Measurements from ENCODE around the gene TARP.
"Not testable (repeated sequence)": the region's sequence is repeated elsewhere in the genome, so short reads cannot be mapped to it uniquely, and the experiment has no call there.

The TARP gene

DNA sequence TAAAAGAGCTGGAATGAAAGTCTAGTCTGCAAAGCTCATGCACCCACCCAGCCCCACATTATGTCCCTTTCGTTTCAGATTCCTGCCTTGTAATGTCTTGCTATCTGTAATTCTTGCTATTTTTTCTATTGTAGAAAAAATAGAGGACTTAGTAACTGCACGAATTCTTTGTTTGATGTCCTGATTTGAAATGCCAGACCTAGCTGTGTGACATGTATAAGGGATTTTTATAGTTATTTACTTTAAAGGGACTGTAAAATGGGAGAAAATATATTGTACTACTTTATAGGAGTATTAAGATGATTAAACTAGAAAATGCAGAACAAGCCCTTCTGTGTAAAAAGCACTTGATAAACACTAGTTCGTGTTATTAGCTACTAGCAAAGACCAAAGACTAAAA lies 32.4 kb downstream of the TARP start:
- POLR2A ChIA-PET = no interaction called here
- TF ChIP-seq, protein P1, sequence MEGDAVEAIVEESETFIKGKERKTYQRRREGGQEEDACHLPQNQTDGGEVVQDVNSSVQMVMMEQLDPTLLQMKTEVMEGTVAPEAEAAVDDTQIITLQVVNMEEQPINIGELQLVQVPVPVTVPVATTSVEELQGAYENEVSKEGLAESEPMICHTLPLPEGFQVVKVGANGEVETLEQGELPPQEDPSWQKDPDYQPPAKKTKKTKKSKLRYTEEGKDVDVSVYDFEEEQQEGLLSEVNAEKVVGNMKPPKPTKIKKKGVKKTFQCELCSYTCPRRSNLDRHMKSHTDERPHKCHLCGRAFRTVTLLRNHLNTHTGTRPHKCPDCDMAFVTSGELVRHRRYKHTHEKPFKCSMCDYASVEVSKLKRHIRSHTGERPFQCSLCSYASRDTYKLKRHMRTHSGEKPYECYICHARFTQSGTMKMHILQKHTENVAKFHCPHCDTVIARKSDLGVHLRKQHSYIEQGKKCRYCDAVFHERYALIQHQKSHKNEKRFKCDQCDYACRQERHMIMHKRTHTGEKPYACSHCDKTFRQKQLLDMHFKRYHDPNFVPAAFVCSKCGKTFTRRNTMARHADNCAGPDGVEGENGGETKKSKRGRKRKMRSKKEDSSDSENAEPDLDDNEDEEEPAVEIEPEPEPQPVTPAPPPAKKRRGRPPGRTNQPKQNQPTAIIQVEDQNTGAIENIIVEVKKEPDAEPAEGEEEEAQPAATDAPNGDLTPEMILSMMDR (IDR thresholded peaks at IDR 0.05; ENCODE audit: control extremely low read depth, extremely low read depth, low read depth, missing control alignments) = no peak
- DNase-seq (ENCODE audit: extremely low spot score) = no peak
- CTCF ChIA-PET = interaction anchor here (1.1 to 1.5 kb wide), 3 partner anchors 25 to 123 kb away, joined by 3 to 6 read pairs (median 3); no protein-coding TSS in a partner anchor

DNA sequence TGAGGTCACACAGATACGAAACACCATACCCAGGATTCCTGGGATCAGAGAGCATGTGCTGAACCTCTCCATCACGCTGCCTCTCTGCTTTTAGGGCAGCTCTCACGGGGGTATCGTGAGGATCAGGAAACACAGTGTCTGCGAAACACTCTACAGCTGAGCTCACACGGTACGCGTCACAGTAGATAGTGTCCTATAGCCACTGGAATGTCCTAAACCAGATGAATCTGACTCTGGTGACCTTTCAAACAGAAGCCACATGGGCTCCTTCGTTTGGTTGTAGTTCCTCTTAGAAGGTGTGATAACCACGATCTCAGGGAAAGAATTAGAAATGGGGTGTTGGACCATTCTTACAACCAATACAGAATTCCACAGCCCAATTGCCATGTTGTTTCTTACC lies 34.3 kb downstream of the TARP start:
- POLR2A ChIA-PET; DNase-seq (ENCODE audit: extremely low spot score); CTCF ChIA-PET: not testable (repeated sequence)

DNA sequence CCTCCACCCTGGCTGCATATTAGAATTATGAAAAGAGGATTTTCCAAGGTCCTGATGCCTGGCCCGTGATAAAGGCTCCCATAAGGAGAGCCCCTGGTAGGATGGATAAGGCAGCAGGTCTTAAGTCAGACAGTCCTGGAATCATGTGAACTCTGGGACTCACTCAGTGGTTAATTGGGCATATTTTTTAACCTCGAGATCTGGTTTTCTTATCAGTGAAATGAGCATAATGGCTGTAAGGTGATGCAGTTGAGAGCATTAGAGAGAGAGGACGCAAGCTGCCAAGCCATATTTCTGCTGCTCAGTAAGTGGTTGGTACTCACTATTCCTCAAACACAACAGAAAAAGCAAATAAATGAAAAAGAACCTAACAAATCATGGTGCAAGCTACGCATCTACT lies 37.8 kb downstream of the TARP start:
- ChIA-PET POLR2A (no interaction called here), CTCF (interaction anchor here (1.3 to 4.8 kb wide), 5 partner anchors 14 to 134 kb away, joined by 3 to 27 read pairs (median 13); no protein-coding TSS in a partner anchor)
- DNase-seq (ENCODE audit: extremely low spot score) = no peak
- TF ChIP-seq, protein P1 (IDR thresholded peaks at IDR 0.05; ENCODE audit: control extremely low read depth, extremely low read depth, low read depth, missing control alignments) = no peak

DNA sequence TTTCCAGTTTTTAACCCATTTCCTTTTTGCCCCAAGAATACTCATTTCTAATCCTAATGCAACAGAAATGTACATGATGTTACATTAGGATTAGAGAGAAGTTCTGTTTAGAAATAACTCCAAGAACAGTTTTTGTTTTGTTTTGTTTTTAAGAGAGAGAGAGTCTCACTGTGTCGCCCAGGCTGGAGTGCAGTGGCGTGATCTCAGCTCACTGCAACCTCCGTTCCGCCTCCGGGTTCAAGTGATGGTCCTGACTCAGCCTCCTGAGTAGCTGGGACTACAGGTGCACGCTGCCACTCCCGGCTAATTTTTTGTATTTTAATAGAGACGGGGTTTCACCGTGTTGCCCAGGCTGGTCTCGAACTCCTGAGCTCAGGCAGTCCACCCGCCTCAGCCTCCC lies 38.7 kb downstream of the TARP start:
- CTCF ChIA-PET = interaction anchor here (2.1 to 4.8 kb wide), 3 partner anchors 13 to 129 kb away, joined by 5 to 27 read pairs (median 13); no protein-coding TSS in a partner anchor
- DNase-seq (ENCODE audit: extremely low spot score); POLR2A ChIA-PET: not testable (repeated sequence)

DNA sequence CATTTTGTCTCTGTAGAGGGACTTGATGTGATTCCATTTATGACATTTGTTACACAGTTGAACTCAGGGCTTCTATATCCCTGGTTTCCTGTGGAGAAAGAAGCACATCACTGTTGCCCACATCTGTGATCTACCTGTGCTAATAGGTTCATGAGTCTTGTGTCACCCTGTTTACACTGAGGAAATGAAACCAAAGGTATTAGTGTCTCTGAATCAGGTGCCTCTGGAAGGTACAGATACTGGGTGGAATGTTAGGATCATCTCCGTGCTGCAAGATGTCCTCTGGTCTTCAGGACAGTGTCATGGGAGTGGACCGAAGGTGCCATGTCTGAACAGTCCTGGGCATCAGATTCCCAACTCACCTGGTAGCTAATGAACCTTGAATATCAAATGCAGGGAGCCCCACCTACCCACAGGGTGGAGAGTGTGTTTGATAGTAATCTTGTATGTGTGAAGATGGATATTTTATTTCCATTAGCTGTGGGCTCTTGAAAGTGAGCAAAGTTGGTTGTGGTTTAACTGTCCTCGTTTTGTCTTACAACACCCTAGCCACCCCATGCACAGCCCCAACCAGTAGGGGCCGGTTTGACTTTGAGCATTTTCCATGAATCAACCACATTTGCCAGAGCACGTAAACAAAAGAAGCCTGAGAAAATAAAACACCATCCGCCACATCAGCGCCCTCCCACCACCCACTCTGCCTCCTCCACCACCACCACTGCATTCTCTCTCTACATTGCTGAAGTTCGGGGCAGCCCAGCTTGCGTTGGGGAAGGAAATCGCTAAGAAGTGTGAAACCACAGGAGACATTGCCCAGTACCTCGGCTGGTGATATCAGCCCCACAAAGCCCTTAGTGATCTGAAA lies 40.7 kb downstream of the TARP start:
- CTCF ChIA-PET = interaction anchor here (0.9 to 3.4 kb wide), 8 partner anchors 10 to 142 kb away, joined by 3 to 13 read pairs (median 4); no protein-coding TSS in a partner anchor
- DNase-seq (ENCODE audit: extremely low spot score) = peak; percentile 69
- POLR2A ChIA-PET = no interaction called here
- TF ChIP-seq, protein P1 (IDR thresholded peaks at IDR 0.05; ENCODE audit: control extremely low read depth, extremely low read depth, low read depth, missing control alignments) = no peak

DNA sequence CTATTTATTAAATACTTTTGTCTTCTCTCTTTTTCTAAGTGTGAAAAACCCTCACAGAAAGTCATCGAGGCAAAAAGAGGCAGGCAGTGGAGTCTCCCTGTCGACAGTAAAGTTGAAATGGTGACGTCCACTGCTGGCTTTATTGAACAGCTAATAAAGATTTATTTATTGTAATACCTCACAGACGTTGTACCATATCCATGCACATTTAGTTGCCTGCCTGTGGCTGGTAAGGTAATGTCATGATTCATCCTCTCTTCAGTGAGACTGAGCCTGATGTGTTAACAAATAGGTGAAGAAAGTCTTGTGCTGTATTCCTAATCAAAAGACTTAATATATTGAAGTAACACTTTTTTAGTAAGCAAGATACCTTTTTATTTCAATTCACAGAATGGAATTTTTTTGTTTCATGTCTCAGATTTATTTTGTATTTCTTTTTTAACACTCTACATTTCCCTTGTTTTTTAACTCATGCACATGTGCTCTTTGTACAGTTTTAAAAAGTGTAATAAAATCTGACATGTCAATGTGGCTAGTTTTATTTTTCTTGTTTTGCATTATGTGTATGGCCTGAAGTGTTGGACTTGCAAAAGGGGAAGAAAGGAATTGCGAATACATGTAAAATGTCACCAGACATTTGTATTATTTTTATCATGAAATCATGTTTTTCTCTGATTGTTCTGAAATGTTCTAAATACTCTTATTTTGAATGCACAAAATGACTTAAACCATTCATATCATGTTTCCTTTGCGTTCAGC lies 43.4 kb downstream of the TARP start:
- no peak for DNase-seq (ENCODE audit: extremely low spot score)
- TF ChIP-seq, protein P1 (IDR thresholded peaks at IDR 0.05; ENCODE audit: control extremely low read depth, extremely low read depth, low read depth, missing control alignments) = no peak
- CTCF ChIA-PET = interaction anchor here (1.0 to 4.7 kb wide), 3 partner anchors 10 to 106 kb away, joined by 3 to 73 read pairs (median 4); no protein-coding TSS in a partner anchor
- POLR2A ChIA-PET = no interaction called here

DNA sequence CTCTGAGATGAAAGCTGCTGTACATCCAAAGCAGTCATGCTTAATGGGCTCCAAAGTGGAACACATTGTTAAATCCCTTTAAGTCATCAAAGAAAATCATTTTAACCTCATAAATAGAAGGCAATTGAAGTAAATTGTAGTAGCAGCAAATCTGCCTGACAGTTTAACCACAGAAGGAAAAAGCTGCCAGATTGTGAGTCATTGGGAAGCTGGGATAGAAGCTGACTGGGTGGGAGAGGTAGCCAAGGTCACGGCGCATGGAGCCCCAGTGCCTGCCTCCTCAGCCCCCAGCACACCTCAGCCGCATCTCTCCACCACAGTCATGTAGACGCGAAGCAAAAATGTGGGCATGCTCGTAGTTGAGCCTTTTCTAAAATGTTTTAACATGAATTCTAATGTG lies 44.0 kb downstream of the TARP start:
- CTCF ChIA-PET = interaction anchor here (1.0 to 4.7 kb wide), 3 partner anchors 9 to 107 kb away, joined by 3 to 73 read pairs (median 4); no protein-coding TSS in a partner anchor

More for the DNA sequence above, 44.0 kb downstream of the TARP start:
- DNase-seq (ENCODE audit: extremely low spot score) = no peak
- POLR2A ChIA-PET = no interaction called here
- TF ChIP-seq, protein P1 (IDR thresholded peaks at IDR 0.05; ENCODE audit: control extremely low read depth, extremely low read depth, low read depth, missing control alignments) = no peak

Measured in GM10248 (cell line).